Activated CD4-positive, alpha-beta T cell treated with anti-CD3 and anti-CD28 coated beads, Interleukin-2, amount 10 ng/mL, durations not matched to agents 7 days and 5 days (primary cell): Measurements from ENCODE around the gene ADARB1. TPM values are rescaled to one million over a fixed set of nuclear protein-coding genes. Genes with fewer than 3 reads are reported as not detected.

Experiments used
- CTCF ChIA-PET: fragments of 350-600 bp; sonication (Branson Sonifier 250); formaldehyde crosslinking; loops from one replicate; lab custom pipeline; 2021; ENCODE audit warnings: antibody characterized with exemption; lab: Charles Lee
- POLR2A ChIA-PET: fragments of 350-600 bp; sonication (Branson Sonifier 250); formaldehyde crosslinking; loops from one replicate; lab custom pipeline; 2021; ENCODE audit warnings: antibody characterized with exemption; lab: Charles Lee
- DNase-seq: peaks from one replicate; pipeline ENCODE4 v3.0.0-alpha.2; 2020
- H3K27ac Mint-ChIP-seq: one replicate; pipeline ENCODE4 v1.8.0; 2021; ENCODE audit warnings: mild to moderate bottlenecking, moderate library complexity, mixed read lengths
- H3K27me3 Mint-ChIP-seq: one replicate; pipeline ENCODE4 v1.8.0; 2021; ENCODE audit warnings: mixed read lengths
- H3K36me3 Mint-ChIP-seq: one replicate; pipeline ENCODE4 v1.8.0; 2021; ENCODE audit warnings: low read depth, mixed read lengths
- H3K4me1 Mint-ChIP-seq: one replicate; pipeline ENCODE4 v1.8.0; 2021; ENCODE audit warnings: mixed read lengths
- H3K4me3 Mint-ChIP-seq: one replicate; pipeline ENCODE4 v1.8.0; 2021; ENCODE audit warnings: mild to moderate bottlenecking, moderate library complexity, mixed read lengths
- H3K9me3 Mint-ChIP-seq: one replicate; pipeline ENCODE4 v1.8.0; 2021; ENCODE audit warnings: mixed read lengths
- total RNA-seq, 2 experiments: library from RNA; stranded (reverse); gene quantifications; one replicate each; pipeline ENCODE4 v1.2.3, GENCODE V29; 2021

The ADARB1 gene
- total RNA-seq, 2 experiments from 2014 or later = 43.3 to 45.4 TPM

DNA sequence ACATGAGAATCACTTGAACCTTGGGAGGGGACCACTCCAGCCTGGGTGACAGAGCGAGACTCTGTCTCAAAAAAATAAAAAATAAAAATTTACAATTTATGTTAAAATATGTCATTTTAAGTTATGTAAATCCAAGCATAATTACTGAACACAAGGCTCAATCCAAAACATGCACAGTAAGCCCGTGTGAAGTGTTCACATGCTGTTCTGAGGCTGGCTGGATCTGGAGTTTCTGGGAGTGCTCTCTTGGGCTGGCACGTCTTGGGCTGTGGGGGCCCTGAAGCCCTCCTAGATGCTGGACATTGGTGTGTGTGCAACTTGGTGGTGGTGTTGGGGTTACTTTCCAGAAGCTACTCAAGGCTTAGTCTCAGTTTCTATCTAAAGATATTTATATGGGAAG, 25.2 kb downstream of the ADARB1 start:
- POLR2A ChIA-PET = no interaction called here
- CTCF ChIA-PET = interaction anchor here (0.6 to 1.7 kb wide), 2 partner anchors 19 to 226 kb away, joined by 3 to 4 read pairs; partner anchors contain the start of gene PTTG1IP
- peaks cover 1% of the 10 kb centered on the region for H3K36me3 Mint-ChIP-seq

DNA sequence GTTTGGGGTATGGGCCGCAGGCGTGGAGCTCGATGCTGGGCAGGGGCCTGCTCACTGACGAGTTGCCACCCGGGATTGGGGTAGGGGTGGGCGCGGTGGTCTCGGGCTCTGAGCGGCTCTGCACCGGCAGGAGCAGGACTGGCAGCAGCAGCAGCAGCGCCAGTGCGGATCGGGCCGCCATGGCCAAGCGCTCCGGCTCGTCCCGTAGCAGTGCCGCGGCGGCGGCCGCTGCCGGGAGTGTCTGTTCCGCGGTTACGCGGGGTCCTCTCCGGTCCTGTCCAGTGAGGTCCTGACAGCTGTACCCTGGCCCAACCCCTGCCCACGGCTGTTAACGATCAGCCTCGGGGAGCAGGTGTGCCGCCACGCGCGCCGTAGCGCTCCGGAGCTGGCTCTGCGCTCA, 26.5 kb downstream of the ADARB1 start:
- H3K36me3 Mint-ChIP-seq = peaks cover 1% of the 10 kb centered on the region
- no peak overlapping the region for H3K27ac Mint-ChIP-seq
- peaks cover 50% of the 10 kb centered on the region for H3K4me1 Mint-ChIP-seq
- H3K27me3 Mint-ChIP-seq = no peaks in the 10 kb centered on the region
- CTCF ChIA-PET = interaction anchor here (1.9 kb wide), 1 partner anchor 36 kb away, joined by 7 read pairs; no protein-coding TSS in a partner anchor
- H3K4me3 Mint-ChIP-seq = no peak overlapping the region
- no peak for DNase-seq
- H3K9me3 Mint-ChIP-seq = no peaks in the 10 kb centered on the region
- POLR2A ChIA-PET = no interaction called here

More for the DNA sequence above, 25.2 kb downstream of the ADARB1 start:
- Mint-ChIP-seq H3K27ac (no peak overlapping the region), H3K27me3 (no peaks in the 10 kb centered on the region), H3K4me1 (peaks cover 37% of the 10 kb centered on the region), H3K4me3 (no peak overlapping the region), H3K9me3 (no peaks in the 10 kb centered on the region)
- DNase-seq = no peak

DNA sequence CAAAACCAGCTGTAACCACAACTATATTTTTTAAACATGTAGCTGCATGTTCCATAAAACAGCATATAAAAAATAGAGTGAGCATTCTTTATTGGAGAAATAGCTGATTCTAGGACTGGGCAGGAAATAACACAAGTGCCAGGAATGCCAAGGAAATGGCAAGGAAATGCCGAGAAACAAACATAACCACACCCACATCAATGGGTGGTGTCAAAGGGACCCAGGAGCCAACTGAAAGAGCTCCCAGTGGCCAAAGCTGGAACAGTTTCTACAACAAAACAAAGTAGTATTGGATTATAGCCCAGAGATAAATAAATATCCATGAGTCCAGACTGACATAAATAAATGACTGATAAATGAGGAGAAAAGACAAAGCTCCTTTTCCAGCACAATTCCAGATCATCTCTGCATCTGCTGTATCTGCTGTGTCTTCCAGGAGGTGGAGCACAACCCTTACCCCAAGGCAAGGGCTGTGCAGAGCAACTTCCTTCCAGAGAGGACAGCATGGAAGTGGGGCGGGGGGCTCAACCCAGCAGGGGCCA, 28.1 kb downstream of the ADARB1 start:
- no peak for DNase-seq
- H3K4me1 Mint-ChIP-seq = peaks cover 61% of the 10 kb centered on the region
- CTCF ChIA-PET = interaction anchor here (0.8 to 1.9 kb wide), 6 partner anchors 19 to 188 kb away, joined by 3 to 7 read pairs (median 4); no protein-coding TSS in a partner anchor
- H3K9me3 Mint-ChIP-seq = no peaks in the 10 kb centered on the region
- POLR2A ChIA-PET = interaction anchor here (0.8 kb wide), 1 partner anchor 134 kb away, joined by 3 read pairs; no protein-coding TSS in a partner anchor
- H3K27me3 Mint-ChIP-seq = no peaks in the 10 kb centered on the region
- H3K36me3 Mint-ChIP-seq = peaks cover 5% of the 10 kb centered on the region
- H3K27ac Mint-ChIP-seq = peak overlapping the region; percentile 27
- no peak overlapping the region for H3K4me3 Mint-ChIP-seq

DNA sequence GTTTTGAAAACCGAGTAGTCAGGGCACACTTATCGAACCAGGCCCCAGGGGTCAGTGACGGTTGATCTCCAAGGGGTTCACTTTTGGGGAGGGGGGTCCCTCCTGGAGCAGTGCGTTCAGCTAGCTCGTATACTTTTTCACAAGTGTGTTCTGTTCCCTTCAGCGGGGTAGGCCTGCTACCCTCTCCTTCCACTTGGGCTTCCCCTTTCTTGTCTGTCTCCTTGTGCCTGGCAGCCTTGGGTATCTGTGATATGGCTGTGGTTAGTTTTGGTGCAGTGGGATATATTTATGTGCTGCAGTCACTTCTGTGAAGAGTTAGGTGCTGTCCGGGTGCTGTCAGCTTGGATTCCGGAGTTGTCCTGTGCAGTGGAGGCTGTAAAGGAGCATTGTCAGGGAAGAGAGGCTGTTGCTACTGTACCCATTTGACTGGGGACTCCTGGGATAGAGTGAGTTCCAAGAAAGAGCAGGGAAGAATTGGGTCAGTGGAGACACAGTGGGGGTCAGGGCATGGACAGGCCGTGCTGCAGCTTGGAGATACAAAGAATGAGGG, 29.7 kb downstream of the ADARB1 start:
- Mint-ChIP-seq H3K4me1 (peaks cover 61% of the 10 kb centered on the region), H3K36me3 (peaks cover 13% of the 10 kb centered on the region), H3K9me3 (no peaks in the 10 kb centered on the region), H3K27me3 (no peaks in the 10 kb centered on the region), H3K27ac (no peak overlapping the region), H3K4me3 (no peak overlapping the region)
- ChIA-PET CTCF (interaction anchor here (0.6 kb wide), 1 partner anchor 757 kb away, joined by 3 read pairs; no protein-coding TSS in a partner anchor), POLR2A (no interaction called here)
- no peak for DNase-seq

DNA sequence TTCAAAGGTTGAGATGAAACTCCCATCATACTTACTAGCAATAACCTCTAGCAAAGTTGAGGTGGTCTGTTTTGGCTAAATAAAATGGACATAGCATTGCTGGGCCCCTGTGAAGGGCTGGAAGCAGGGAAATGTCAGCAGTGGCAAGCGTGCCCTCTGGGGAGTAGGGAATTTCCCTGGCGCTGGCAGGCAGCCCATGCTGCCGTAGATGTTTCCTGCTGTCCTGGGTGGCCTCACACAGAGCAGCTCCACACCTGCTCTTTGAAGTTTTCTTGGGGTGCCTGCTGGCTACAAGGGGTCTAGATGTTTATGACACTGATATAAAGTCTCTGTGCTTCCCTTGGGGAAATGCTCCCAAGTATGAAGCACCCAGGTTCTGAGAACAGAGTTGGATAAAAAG, 30.2 kb downstream of the ADARB1 start:
- H3K4me1 Mint-ChIP-seq = peaks cover 66% of the 10 kb centered on the region
- CTCF ChIA-PET = interaction anchor here (1.7 kb wide), 1 partner anchor 24 kb away, joined by 3 read pairs; no protein-coding TSS in a partner anchor
- no peak for DNase-seq
- no peak overlapping the region for H3K27ac Mint-ChIP-seq
- H3K27me3 Mint-ChIP-seq = no peaks in the 10 kb centered on the region
- no peaks in the 10 kb centered on the region for H3K9me3 Mint-ChIP-seq
- H3K4me3 Mint-ChIP-seq = no peak overlapping the region
- POLR2A ChIA-PET = no interaction called here
- peaks cover 13% of the 10 kb centered on the region for H3K36me3 Mint-ChIP-seq

DNA sequence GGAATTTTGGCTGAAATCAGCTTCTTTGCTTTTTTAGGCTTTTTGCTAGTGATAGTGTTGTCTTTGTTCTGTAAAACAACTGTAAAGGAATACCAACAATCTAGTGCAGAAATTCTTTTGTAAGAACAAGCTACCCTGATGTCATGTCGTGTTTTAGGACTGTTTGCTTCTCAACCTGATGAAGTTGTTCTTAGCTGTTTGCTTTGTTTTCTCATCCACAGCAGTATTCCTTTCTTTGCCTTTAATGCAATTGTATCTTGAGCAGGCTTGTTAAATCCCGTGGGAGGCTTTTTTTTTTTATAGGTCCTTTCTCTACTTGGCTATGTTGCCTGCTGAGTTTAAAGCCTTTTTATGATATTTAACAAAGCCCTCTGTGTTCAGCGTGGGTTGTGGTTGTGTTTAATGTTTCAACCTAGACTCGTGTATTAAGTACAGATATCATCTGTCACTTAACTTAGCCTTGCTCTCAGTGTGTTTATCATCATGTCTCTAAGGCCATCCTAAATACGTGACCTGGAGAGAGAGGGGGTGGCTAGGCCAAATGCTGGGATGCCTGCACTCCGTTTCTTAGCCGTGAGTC, 31.6 kb downstream of the ADARB1 start:
- ChIA-PET POLR2A (no interaction called here), CTCF (interaction anchor here (0.6 to 1.7 kb wide), 3 partner anchors 11 to 1166 kb away, joined by 3 to 5 read pairs (median 3); no protein-coding TSS in a partner anchor)
- Mint-ChIP-seq H3K36me3 (peaks cover 13% of the 10 kb centered on the region), H3K27me3 (no peaks in the 10 kb centered on the region), H3K9me3 (no peaks in the 10 kb centered on the region), H3K4me3 (no peak overlapping the region), H3K27ac (peak overlapping the region; percentile 6), H3K4me1 (peaks cover 79% of the 10 kb centered on the region)
- DNase-seq = no peak

DNA sequence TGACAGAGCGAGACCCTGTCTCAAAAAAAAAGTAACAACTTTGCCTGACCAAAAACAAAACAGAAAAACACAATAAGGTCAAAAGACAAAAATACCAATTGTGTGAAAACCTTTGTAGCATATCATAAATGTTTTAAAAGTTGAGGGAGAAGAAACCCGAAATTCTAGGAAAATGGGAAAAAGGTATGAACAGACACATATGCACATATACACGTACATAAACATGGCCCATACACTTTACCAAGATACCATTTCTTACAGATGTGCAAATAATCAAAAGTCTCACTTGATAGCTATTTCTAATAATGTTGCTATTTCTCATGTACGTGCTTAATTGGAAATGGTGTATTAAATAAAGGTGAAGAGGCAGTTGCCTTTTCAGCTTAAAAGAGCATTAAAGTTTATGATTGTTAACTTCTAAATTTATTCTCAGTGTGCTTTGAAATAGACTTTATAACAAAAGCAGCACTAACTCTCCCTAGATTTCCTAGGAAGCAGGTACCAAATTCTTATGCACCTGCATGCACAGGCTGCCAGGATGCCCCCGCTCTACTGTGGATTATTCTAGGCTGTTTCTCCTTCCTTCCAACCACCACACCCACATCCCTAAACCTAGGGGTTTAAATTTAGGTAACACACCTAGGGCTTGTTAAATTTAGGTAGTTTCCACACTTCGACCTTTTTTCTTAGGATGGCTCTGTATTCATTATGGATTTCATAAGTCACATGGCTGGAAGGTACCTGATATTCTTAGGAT, 33.8 kb downstream of the ADARB1 start:
- peaks cover 78% of the 10 kb centered on the region for H3K4me1 Mint-ChIP-seq
- no peak overlapping the region for H3K4me3 Mint-ChIP-seq
- peaks cover 11% of the 10 kb centered on the region for H3K36me3 Mint-ChIP-seq
- H3K27ac Mint-ChIP-seq = no peak overlapping the region
- ChIA-PET POLR2A (no interaction called here), CTCF (interaction anchor here (1.0 kb wide), 1 partner anchor 161 kb away, joined by 4 read pairs; no protein-coding TSS in a partner anchor)
- no peaks in the 10 kb centered on the region for H3K9me3 Mint-ChIP-seq
- no peak for DNase-seq
- H3K27me3 Mint-ChIP-seq = no peaks in the 10 kb centered on the region

DNA sequence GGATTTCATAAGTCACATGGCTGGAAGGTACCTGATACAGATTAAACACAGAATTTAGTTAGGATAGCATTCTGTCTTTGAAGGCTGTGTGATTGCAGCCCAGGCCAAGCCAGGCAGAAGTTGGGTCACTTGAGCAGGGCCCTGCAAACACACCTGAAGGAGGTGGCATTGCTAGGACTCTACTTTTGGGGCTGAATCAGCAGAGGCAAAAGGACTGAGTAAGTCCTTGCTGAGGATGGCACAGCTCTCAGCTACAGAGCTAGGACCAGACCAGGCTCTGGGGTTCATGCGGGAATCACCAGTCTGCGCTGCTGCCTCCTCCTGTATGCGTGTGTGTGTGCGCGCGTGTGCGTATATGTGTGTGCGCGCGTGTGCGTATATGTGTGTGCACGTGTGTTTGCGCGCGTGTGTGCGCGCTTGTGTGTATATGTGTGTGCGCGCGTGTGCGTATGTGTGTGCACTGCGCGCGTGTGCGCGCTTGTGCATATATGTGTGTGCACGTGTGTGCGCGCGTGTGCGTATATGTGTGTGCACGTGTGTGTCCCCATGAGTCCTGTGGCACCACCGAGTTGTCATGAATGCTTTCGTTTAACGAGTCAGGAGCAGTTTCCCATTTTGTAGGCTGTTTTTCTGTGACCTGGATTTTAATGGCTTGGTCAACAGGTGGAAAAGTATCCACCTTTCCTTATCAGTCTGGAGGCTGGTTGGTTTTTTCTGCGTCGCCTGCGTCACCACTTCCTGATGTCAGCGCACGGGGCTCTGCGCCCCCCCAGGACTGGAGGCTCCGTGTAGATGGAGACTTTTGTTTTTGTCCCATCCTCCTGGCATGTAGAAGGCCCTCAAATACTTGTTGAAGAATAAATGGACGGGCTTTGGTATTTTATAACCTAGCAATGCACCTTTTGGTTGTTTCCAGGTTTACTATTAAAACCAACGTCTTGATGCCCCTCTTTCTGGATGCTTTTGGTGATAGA, 34.7 kb downstream of the ADARB1 start:
- POLR2A ChIA-PET = no interaction called here
- H3K4me3 Mint-ChIP-seq = peak overlapping the region; percentile 53
- no peak for DNase-seq

DNA sequence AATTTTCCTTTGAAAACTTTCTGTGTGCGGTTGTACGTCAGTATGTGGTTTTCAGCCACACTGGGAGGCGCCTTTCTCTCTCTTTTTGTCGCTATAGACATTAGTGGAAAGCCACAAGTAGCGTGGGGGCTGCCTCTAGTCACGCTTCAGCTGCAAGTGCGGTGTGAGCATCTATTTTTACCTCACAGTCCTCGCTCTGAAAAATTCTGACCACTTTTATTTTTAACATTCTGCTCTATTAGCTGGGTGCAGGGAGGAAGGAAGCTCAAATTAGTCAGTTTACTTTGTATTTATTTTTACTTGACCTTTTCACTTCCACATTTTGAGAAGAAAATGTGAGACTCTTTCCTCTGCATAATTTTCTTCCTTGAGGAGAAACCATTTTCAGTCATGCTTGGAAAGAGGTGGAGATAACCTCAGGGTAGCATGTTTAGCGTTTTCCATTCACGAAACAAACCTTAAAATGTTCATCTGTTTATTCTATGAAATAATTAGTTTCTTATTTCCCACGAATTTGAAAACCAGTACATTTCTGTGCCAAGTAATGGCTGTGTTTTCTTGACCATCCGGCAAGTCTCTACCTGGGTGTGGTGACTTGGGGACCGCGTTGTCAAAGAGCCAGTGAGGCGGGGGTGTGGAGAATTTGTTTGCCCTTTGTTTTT, 35.6 kb downstream of the ADARB1 start:
- ChIA-PET POLR2A (no interaction called here), CTCF (interaction anchor here (1.1 kb wide), 1 partner anchor 20 kb away, joined by 4 read pairs; no protein-coding TSS in a partner anchor)
- H3K27me3 Mint-ChIP-seq = no peaks in the 10 kb centered on the region
- peaks cover 65% of the 10 kb centered on the region for H3K4me1 Mint-ChIP-seq
- no peaks in the 10 kb centered on the region for H3K9me3 Mint-ChIP-seq
- peak overlapping the region; percentile 53 for H3K4me3 Mint-ChIP-seq
- H3K27ac Mint-ChIP-seq = peak overlapping the region; percentile 39
- peak; percentile 53 for DNase-seq
- H3K36me3 Mint-ChIP-seq = peaks cover 11% of the 10 kb centered on the region

More for the DNA sequence above, 34.7 kb downstream of the ADARB1 start:
- CTCF ChIA-PET = interaction anchor here (1.0 to 1.1 kb wide), 2 partner anchors 21 to 162 kb away, joined by 4 read pairs; no protein-coding TSS in a partner anchor
- peak overlapping the region; percentile 39 for H3K27ac Mint-ChIP-seq
- H3K27me3 Mint-ChIP-seq = no peaks in the 10 kb centered on the region
- H3K9me3 Mint-ChIP-seq = no peaks in the 10 kb centered on the region
- H3K36me3 Mint-ChIP-seq = peaks cover 11% of the 10 kb centered on the region
- H3K4me1 Mint-ChIP-seq = peaks cover 73% of the 10 kb centered on the region

DNA sequence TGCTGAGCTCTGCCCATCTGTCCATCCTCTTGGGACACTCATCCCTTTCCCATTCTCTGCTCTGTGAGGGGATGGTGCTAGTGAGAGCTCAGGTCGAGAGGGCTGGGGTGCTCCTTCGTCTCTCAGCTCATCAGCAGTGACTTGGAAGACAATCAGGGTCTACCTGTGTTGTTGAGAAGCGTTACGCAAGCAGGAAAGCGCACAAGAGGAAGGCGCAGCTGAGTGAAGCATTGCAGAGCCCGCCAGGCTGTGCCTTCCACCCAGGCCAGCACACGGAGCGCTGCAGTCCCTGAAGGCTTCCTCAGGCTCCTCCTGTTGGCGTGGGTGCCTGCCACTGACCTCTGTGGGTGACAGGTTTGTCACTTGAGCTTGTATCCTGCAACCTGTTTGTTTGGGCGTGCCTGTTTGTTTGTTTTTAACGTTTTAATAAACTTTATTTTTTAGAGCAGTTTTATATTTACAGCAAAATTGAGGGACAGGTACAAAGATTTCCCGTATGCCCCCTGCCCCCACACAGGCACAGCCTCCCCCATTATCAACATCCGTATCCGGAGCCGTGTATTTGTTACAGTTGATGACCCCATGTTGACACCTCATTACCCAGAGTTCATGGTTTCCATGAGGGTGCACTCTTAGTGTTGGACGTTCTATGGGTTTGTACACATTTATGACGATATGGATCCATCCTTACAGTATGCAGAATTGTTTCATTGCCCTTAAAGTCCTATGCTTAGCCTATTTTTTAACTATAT, 36.7 kb downstream of the ADARB1 start:
- POLR2A ChIA-PET = no interaction called here
- H3K4me3 Mint-ChIP-seq = no peak overlapping the region

DNA sequence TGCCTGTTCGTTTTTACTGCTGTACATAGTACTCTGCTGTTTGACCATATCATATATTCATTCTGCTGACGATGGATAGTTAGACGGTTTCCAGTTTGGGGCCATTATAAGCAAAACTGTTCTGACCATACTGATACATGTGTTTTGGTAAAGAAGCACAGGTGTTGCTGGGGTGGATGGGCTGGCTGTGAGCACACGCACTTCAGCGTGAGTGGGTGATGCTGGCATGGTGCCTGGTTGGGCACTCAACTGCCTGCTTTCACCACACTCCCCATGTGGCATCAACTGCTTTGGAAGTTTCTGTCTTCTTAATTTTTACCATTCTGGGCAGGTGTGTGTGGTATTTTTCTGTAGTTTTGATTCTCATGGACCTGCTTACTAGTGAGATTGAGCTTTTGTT, 37.3 kb downstream of the ADARB1 start:
- H3K4me3 Mint-ChIP-seq = no peak overlapping the region
- no peak overlapping the region for H3K27ac Mint-ChIP-seq
- POLR2A ChIA-PET = no interaction called here
- DNase-seq = no peak
- peaks cover 11% of the 10 kb centered on the region for H3K36me3 Mint-ChIP-seq
- no peaks in the 10 kb centered on the region for H3K27me3 Mint-ChIP-seq
- no peaks in the 10 kb centered on the region for H3K9me3 Mint-ChIP-seq
- CTCF ChIA-PET = no interaction called here
- H3K4me1 Mint-ChIP-seq = peaks cover 55% of the 10 kb centered on the region

More for the DNA sequence above, 36.7 kb downstream of the ADARB1 start:
- Mint-ChIP-seq H3K27ac (no peak overlapping the region), H3K4me1 (peaks cover 57% of the 10 kb centered on the region), H3K36me3 (peaks cover 11% of the 10 kb centered on the region), H3K27me3 (no peaks in the 10 kb centered on the region), H3K9me3 (no peaks in the 10 kb centered on the region)
- DNase-seq = no peak
- CTCF ChIA-PET = no interaction called here
